HG02943 (cell line): ENCODE results near the gene TPTE.
"Not testable (repeated sequence)": the region's sequence is repeated elsewhere in the genome, so short reads cannot be mapped to it uniquely, and the experiment has no call there.

Experiments used
- ATAC-seq: cut with Tn5 transposase; IDR thresholded peaks from one replicate; pipeline ENCODE4 v1.9.1; 2021; ENCODE audit warnings: mild to moderate bottlenecking, low read depth, moderate library complexity; ENCODE audit not compliant: unreplicated experiment

TPTE gene

DNA sequence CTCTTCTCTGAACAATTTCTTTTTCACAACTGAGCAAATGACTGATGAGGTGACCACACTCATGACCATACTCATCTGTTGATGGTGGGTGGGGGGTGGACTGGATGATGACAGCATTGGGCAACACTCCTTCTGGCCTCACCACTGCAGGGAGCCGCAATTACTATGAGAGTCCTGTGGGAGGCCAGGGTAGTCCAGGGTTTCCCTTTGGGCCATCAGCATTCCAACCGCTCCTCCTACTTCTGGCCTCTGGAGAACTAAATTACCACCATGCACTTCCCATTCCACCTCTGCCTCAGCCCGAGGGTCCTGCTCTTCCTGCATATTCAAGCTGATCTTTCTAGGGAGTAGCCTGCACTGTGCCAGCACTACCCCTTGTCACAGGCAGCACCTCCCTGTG, 94.7 kb downstream of the TPTE start:
- not testable (repeated sequence) for ATAC-seq

GRCh38 chr21:10616535-10616934, 95.2 kb downstream of the TPTE start:
- no peak for ATAC-seq

DNA sequence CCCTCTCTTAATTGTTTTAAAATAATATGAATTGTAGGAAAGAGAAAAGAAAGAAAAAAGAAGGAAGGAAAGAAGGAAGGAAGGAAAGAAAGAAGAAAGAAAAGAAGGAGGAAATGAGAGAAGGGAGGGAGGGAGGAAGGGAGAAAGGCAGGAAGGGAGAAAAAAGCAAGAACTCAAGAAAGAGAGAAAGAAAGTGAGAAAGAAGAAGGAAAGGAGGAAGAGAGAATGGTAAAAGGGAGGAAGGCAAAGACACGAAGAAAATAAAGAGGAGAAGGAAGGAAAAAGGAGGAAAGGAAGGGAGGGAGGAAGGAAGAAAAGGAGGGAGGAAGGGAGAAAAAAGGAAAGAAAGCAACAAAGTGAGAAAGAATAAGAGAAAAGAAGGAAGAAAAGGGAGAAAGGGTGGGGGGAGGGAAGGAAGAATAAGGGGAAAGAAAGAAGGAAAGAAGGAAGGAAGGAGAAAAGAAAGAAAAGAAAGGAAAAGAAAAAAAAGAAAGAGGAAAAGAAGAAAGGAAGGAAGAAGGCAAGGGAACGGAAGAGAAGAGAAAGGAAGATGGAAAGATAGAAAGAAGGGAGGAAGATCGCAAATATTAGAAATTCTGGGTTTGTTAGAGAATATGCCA, 95.9 kb downstream of the TPTE start:
- ATAC-seq, result not testable (repeated sequence)

- no peak for ATAC-seq
These were observed 106.0 kb downstream of the TPTE start for GRCh38 chr21:10627316-10627863.

- ATAC-seq, result not testable (repeated sequence)
These were observed 107.9 kb downstream of the TPTE start for GRCh38 chr21:10629239-10629638.

DNA sequence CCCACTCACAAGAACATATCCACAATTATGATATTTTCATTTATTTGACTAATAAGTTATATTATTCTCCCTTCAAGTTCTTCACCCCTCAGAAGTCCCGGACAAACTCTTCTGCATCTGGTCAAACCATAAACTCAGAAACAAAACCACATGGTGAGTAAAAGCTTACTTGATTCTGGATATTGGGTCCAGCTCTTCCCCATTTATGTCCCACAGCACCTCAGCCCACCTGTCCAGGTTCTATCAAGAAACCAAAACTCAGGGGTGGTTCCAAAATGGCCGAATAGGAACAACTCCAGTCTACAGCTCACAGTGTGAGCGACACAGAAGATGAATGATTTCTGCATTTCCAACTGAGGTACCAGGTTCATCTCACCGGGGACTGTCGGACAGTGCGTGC, 109.4 kb downstream of the TPTE start:
- not testable (repeated sequence) for ATAC-seq

- not testable (repeated sequence) for ATAC-seq
These were observed 109.9 kb downstream of the TPTE start for GRCh38 chr21:10631316-10631715.

GRCh38 chr21:10638144-10638543, 116.8 kb downstream of the TPTE start:
- ATAC-seq, result not testable (repeated sequence)

- no peak for ATAC-seq
These were observed 117.7 kb downstream of the TPTE start for GRCh38 chr21:10639123-10639522.

DNA sequence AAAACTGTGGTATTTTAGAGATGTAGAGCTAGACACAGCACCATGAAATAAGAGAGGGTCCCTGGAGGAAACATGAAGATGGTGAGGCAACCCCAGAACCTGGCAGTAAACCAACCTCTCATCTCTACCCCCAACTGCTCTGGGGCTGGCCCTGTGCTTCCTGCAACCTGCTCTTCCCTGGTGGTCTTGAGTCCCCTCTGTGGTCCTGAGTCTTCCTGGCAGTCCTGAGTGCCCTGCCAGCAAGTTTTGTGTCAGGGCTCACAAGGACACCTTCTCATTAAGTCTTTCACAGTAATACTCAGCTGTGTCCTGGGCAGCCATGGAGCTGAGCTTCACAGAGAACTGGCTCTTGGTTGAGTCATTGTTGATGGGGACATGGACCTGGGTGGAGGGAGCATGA, 118.4 kb downstream of the TPTE start:
- ATAC-seq, result not testable (repeated sequence)

DNA sequence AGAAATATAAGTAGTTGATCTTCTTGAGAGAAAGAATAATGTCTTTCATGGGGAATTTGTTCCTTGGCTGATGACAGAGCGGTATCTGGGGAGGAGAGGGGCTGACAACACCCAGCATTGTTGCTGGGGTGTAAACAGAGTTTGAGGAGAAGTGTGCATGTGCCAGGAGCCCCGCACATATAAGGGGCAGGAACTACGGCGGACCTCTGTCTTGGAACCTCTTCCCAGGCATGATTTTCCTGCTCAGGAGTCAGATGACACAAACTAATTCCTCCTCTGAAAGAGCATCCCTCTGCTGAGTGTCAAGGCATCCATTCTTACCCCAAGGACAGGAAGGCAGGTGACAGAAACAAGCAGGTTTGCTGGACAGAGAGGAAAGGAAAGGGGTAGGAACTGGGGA, 119.1 kb downstream of the TPTE start:
- no peak for ATAC-seq

- ATAC-seq, result no peak
These were observed 119.7 kb downstream of the TPTE start for GRCh38 chr21:10641107-10641506.

GRCh38 chr21:10645667-10646066, 124.3 kb downstream of the TPTE start:
- not testable (repeated sequence) for ATAC-seq

- ATAC-seq, result not testable (repeated sequence)
These were observed 128.2 kb downstream of the TPTE start for GRCh38 chr21:10649350-10650149.

DNA sequence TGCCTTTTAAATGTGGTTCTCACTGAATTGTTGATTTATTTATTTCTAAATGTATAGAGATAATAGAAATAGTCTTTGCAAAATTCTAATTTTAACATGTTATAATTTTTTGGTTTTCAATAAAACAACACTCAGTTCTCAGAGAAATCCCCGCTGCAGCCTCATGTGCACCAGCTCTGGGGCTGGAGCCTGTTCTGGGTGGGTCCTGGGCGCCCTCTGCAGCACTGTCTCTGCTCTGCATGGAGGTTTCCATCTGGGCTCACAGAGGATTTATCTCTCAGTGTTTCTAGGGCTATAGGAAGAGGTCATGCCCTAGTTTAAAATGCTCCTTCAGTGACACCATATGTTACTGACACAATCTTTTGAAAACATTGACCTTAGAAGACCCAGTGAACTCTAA, 128.9 kb downstream of the TPTE start:
- ATAC-seq, result not testable (repeated sequence)
